ENCODE measurements around the gene GPR78.
"Not testable (repeated sequence)": the region's sequence is repeated elsewhere in the genome, so short reads cannot be mapped to it uniquely, and the experiment has no call there.

The GPR78 gene

GRCh38 chr4:8574796-8575370 lies 5.3 kb upstream of the GPR78 start:
- no peak overlapping the region for H3K4me3 ChIP-seq (ENCODE audit: low read length)
- TF ChIP-seq, protein P1, sequence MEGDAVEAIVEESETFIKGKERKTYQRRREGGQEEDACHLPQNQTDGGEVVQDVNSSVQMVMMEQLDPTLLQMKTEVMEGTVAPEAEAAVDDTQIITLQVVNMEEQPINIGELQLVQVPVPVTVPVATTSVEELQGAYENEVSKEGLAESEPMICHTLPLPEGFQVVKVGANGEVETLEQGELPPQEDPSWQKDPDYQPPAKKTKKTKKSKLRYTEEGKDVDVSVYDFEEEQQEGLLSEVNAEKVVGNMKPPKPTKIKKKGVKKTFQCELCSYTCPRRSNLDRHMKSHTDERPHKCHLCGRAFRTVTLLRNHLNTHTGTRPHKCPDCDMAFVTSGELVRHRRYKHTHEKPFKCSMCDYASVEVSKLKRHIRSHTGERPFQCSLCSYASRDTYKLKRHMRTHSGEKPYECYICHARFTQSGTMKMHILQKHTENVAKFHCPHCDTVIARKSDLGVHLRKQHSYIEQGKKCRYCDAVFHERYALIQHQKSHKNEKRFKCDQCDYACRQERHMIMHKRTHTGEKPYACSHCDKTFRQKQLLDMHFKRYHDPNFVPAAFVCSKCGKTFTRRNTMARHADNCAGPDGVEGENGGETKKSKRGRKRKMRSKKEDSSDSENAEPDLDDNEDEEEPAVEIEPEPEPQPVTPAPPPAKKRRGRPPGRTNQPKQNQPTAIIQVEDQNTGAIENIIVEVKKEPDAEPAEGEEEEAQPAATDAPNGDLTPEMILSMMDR (IDR thresholded peaks at IDR 0.05; ENCODE audit: insufficient read depth, low read depth, low read length, missing control alignments), result no peak
- no peak for DNase-seq (ENCODE audit: low read depth)

DNA sequence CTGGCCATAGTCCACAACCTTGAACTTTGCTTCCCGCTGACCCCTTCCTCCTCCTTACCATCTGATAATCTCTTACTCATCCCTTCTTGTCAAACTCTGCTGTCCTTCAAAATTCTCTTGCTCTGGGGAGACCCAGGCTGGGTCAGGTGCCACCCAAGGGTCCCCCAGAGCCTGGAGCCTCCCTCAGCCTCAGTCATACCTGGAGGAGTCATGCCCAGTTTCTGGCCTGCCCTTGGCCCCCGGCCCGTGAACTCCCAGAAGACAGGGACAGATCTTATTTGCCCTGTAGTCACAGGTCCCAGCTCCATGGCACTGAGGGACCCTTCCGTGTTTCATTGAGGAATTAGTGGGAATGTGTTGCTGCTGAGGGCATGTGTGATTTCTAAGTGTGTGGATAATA lies 4.7 kb upstream of the GPR78 start:
- DNase-seq (ENCODE audit: low read depth), result no peak
- H3K4me3 ChIP-seq (ENCODE audit: low read length), result no peak overlapping the region
- TF ChIP-seq, protein P1 (IDR thresholded peaks at IDR 0.05; ENCODE audit: insufficient read depth, low read depth, low read length, missing control alignments), result no peak

GRCh38 chr4:8576591-8576990 lies 3.6 kb upstream of the GPR78 start:
- H3K4me3 ChIP-seq (ENCODE audit: low read length); DNase-seq (ENCODE audit: low read depth): not testable (repeated sequence)

DNA sequence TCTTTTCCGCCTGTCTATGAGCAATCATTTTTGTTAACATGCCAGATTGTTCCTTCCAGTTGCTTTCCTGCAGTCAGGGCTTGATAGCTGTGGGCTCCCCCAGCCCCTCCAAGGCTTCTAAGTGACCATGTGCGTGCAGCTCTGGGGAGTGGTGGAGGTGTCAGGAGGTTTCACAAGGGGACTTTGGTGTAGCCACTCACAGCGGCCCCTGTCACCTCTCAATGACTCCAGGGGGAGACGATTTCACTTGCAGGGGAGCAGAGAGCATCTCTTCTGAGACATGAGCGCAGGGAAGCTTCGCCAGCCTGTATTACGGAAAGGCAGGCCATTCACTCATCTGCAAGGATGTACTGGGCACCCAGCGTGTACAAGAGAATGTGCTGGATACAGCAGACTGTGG lies 3.1 kb upstream of the GPR78 start:
- TF ChIP-seq, protein P1 (IDR thresholded peaks at IDR 0.05; ENCODE audit: insufficient read depth, low read depth, low read length, missing control alignments), result no peak
- no peak overlapping the region for H3K4me3 ChIP-seq (ENCODE audit: low read length)
- no peak for DNase-seq (ENCODE audit: low read depth)

- H3K4me3 ChIP-seq (ENCODE audit: low read length), result no peak overlapping the region
- TF ChIP-seq, protein P1 (IDR thresholded peaks at IDR 0.05; ENCODE audit: insufficient read depth, low read depth, low read length, missing control alignments), result no peak
- DNase-seq (ENCODE audit: low read depth), result no peak
Measured at GRCh38 chr4:8577972-8578371, 2.2 kb upstream of the GPR78 start.

DNA sequence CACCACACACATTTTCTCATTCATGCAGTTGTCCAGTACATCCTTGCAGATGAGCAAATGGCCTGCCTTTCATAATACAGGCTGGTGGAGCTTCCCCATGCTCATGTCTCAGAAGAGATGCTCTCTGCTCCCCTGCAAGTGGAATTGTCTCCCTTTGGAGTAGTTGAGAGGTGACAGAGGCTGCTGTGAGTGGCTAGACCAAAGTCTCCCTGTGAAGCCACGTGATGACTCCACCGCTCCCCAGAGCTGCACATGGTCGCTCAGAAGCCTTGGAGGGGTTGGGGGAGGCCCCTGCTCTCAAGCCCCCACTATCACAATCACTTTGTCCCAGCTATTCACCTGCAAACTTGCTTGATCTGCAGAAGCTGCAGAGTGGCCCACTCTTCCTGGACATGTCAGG lies 1.5 kb upstream of the GPR78 start:
- no peak overlapping the region for H3K4me3 ChIP-seq (ENCODE audit: low read length)
- no peak for DNase-seq (ENCODE audit: low read depth)
- TF ChIP-seq, protein P1 (IDR thresholded peaks at IDR 0.05; ENCODE audit: insufficient read depth, low read depth, low read length, missing control alignments), result no peak

GRCh38 chr4:8579526-8580320 lies 469 bp upstream of the GPR78 start:
- DNase-seq (ENCODE audit: low read depth), result no peak
- TF ChIP-seq, protein P1 (IDR thresholded peaks at IDR 0.05; ENCODE audit: insufficient read depth, low read depth, low read length, missing control alignments), result no peak
- no peak overlapping the region for H3K4me3 ChIP-seq (ENCODE audit: low read length)
